ENCODE data around the gene CCDC27. TPM values are rescaled to one million over a fixed set of nuclear protein-coding genes. Genes with fewer than 3 reads are reported as not detected.

Gene CCDC27
- total and polyA plus RNA-seq, 2 of the 13 experiments (the other 11 are each of a cell fraction or from before 2014, with no cell fraction given): not detected

GRCh38 chr1:3717715-3718601 is 34.3 kb upstream of the CCDC27 start (continued):
- 0 out of 2 replicates have a peak, but pooled peaks have one; percentile 31 for TF ChIP-seq ZNF564 (CRISPR knock-in tag; IDR thresholded peaks at IDR 0.05)
- TF ChIP-seq MXD3 (CRISPR knock-in tag; IDR thresholded peaks at IDR 0.05): peak; percentile 89
- TF ChIP-seq RFX3 (CRISPR knock-in tag; IDR thresholded peaks at IDR 0.05): no peak
- TF ChIP-seq ZNF609 (CRISPR knock-in tag; IDR thresholded peaks at IDR 0.05; ENCODE audit: borderline replicate concordance): no peak
- no peak for TF ChIP-seq ONECUT2 (CRISPR knock-in tag; IDR thresholded peaks at IDR 0.05)
- no peak for TF ChIP-seq MED1 (CRISPR knock-in tag; IDR thresholded peaks at IDR 0.05)
- TF ChIP-seq FOXC1 (CRISPR knock-in tag; IDR thresholded peaks at IDR 0.05; ENCODE audit: borderline replicate concordance): peak; percentile 70; the same call in 1 of the 2 replicates
- TF ChIP-seq CREM (IDR thresholded peaks at IDR 0.05): no peak
- TF ChIP-seq CREM (CRISPR knock-in tag; IDR thresholded peaks at IDR 0.05): no peak
- TF ChIP-seq RBM39 (IDR thresholded peaks at IDR 0.05; ENCODE audit: low read depth, low read length, poor library complexity, severe bottlenecking): peak; percentile 30
- TF ChIP-seq NBN (conservative IDR thresholded peaks at IDR 0.05): no peak
- TF ChIP-seq SIN3A (IDR thresholded peaks at IDR 0.05; ENCODE audit: borderline replicate concordance, low read depth, low read length): no peak
- no peak for TF ChIP-seq SP140L (CRISPR knock-in tag; IDR thresholded peaks at IDR 0.05; ENCODE audit: borderline replicate concordance)
- no peak for TF ChIP-seq FOXM1 (CRISPR knock-in tag; IDR thresholded peaks at IDR 0.05)
- peak; percentile 75 for TF ChIP-seq HOXA5 (CRISPR knock-in tag; IDR thresholded peaks at IDR 0.05)
- 0 out of 2 replicates have a peak, but pooled peaks have one; percentile 15 for TF ChIP-seq THAP11 (CRISPR knock-in tag; IDR thresholded peaks at IDR 0.05)
- 0 out of 2 replicates have a peak, but pooled peaks have one; percentile 30 for TF ChIP-seq ZBTB20 (CRISPR knock-in tag; IDR thresholded peaks at IDR 0.05; ENCODE audit: borderline replicate concordance, low read depth)
- TF ChIP-seq CBX2 (IDR thresholded peaks at IDR 0.05; ENCODE audit: low read depth, low read length): no peak
- TF ChIP-seq CBX2 (CRISPR knock-in tag; IDR thresholded peaks at IDR 0.05; ENCODE audit: low read depth): no peak
- TF ChIP-seq KDM3A (CRISPR knock-in tag; IDR thresholded peaks at IDR 0.05; ENCODE audit: low read depth): no peak
- TF ChIP-seq SP1 (IDR thresholded peaks at IDR 0.05): no peak
- peak; percentile 34; the same call in 1 of the 2 replicates for TF ChIP-seq SP1 (CRISPR knock-in tag; IDR thresholded peaks at IDR 0.05)
- 0 out of 2 replicates have a peak, but pooled peaks have one; percentile 43 for TF ChIP-seq ZBTB7A (CRISPR knock-in tag; IDR thresholded peaks at IDR 0.05)
